Memory B cell (primary cell): ENCODE measurements around the gene ZNF490.

Experiments
- ATAC-seq: fragments of 150-1000 bp; cut with Tn5 transposase; 2 replicates; pipeline ENCODE4 v1.10.0; 2021; ENCODE audit warnings: low read depth, mild to moderate bottlenecking, moderate library complexity
- DNase-seq, 2 donors: peaks; one replicate each; pipeline ENCODE4 v3.0.0; 2022; ENCODE audit warnings: low spot score in 2 of 2
- H3K27ac Mint-ChIP-seq: one replicate; pipeline ENCODE4 v1.8.0; 2022; ENCODE audit warnings: mild to moderate bottlenecking, moderate library complexity, mixed read lengths
- H3K27me3 Mint-ChIP-seq: one replicate; pipeline ENCODE4 v1.8.0; 2022; ENCODE audit warnings: mixed read lengths
- H3K36me3 Mint-ChIP-seq: one replicate; pipeline ENCODE4 v1.8.0; 2022; ENCODE audit warnings: mild to moderate bottlenecking, mixed read lengths
- H3K4me1 Mint-ChIP-seq: one replicate; pipeline ENCODE4 v1.8.0; 2022; ENCODE audit warnings: mixed read lengths
- H3K4me3 Mint-ChIP-seq: one replicate; pipeline ENCODE4 v1.8.0; 2022; ENCODE audit warnings: mild to moderate bottlenecking, moderate library complexity, mixed read lengths
- H3K9me3 Mint-ChIP-seq: one replicate; pipeline ENCODE4 v1.8.0; 2022; ENCODE audit warnings: mixed read lengths

ZNF490 gene

DNA sequence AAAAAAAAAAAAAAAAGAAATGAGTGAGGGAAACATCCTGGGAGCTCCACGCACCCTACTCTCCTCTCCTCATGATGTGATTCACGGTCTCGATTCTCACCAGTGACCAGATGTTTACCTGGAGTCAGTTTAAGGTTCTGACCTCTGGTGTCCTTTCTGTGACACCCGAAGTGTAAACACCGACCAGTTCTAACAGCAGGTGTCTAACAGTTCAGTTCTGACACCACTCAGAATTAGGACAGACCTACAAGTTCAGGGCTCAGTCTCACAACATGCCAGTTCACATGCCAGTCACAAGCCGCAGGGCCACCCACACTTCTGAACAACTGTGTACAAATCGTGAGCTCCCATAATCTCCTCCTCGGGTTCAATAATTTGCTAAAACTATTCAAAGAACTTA is 65.3 kb downstream of the ZNF490 start:
- DNase-seq (no peak), ATAC-seq (no peak)
- H3K36me3 Mint-ChIP-seq = peaks cover 31% of the 10 kb centered on the region
- no peak overlapping the region for H3K4me3 Mint-ChIP-seq
- H3K27me3 Mint-ChIP-seq = no peaks in the 10 kb centered on the region
- peaks cover 46% of the 10 kb centered on the region for H3K4me1 Mint-ChIP-seq
- H3K9me3 Mint-ChIP-seq = peaks cover 2% of the 10 kb centered on the region
- H3K27ac Mint-ChIP-seq = peak overlapping the region; percentile 68

DNA sequence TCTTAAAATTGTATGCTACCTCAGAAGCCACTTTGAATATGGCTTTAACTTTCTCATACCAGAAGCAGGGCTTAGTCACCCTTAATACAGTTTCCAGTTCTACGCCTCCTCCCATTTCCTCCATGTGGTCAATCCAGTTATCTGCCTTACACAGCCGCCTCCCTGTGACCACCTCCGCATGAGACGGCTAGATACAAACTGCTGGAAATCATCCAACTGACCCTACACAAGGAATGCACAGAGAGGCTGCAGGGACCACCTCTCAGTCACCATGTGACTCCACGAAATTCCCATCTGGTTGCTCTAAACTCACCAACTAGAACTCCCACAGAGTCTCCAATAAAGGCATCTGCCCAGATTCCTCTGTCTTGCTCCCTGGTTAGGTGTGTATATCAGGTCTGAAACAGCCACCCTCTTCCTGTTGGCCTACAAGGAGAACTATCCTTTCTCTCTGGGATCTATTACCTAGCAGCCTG is 66.2 kb downstream of the ZNF490 start:
- ATAC-seq (no peak), DNase-seq (no peak)
- peaks cover 31% of the 10 kb centered on the region for H3K36me3 Mint-ChIP-seq
- no peaks in the 10 kb centered on the region for H3K27me3 Mint-ChIP-seq
- H3K4me1 Mint-ChIP-seq = peaks cover 44% of the 10 kb centered on the region
- H3K9me3 Mint-ChIP-seq = peaks cover 2% of the 10 kb centered on the region
- peak overlapping the region; percentile 36 for H3K27ac Mint-ChIP-seq
- H3K4me3 Mint-ChIP-seq = no peak overlapping the region

DNA sequence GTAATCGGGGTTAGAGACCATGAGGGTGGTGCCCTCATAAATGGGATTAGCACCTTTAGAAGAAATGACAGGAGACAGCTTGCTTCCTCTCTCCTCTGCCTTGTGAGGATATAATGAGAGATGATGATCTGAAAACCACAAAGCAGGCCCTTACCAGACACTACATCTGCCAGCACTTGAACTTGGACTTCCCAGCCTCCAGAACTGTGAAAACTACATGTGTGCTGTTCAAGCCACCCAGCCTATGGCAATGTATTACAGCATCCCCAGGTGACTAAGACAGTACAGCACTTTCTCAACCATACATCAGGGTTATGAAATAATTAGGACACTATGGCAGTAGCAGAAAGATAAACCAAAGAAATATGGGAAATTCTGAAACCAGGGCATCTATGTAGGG is 66.8 kb downstream of the ZNF490 start:
- Mint-ChIP-seq H3K27ac (peak overlapping the region; percentile 36), H3K4me1 (peaks cover 38% of the 10 kb centered on the region), H3K4me3 (no peak overlapping the region), H3K9me3 (peaks cover 2% of the 10 kb centered on the region), H3K27me3 (no peaks in the 10 kb centered on the region), H3K36me3 (peaks cover 31% of the 10 kb centered on the region)
- no peak for DNase-seq
- ATAC-seq = no peak
